NCI-H510A (cell line): ENCODE results near the gene BLACAT1.
"Not testable (repeated sequence)": the region's sequence is repeated elsewhere in the genome, so short reads cannot be mapped to it uniquely, and the experiment has no call there.

ENCODE experiments used
- DNase-seq: peaks from one replicate; lab custom pipeline; 2025; lab: John Stamatoyannopoulos, UW

BLACAT1 gene

GRCh38 chr1:205483372-205483771 is 27.5 kb upstream of the BLACAT1 start:
- DNase-seq, result no peak

GRCh38 chr1:205482587-205482986 is 26.7 kb upstream of the BLACAT1 start:
- not testable (repeated sequence) for DNase-seq

GRCh38 chr1:205481629-205482151 is 25.8 kb upstream of the BLACAT1 start:
- DNase-seq, result no peak

GRCh38 chr1:205481218-205481617 is 25.4 kb upstream of the BLACAT1 start:
- no peak for DNase-seq

GRCh38 chr1:205480349-205480985 is 24.6 kb upstream of the BLACAT1 start:
- DNase-seq, result no peak

GRCh38 chr1:205478985-205479384 is 23.1 kb upstream of the BLACAT1 start:
- not testable (repeated sequence) for DNase-seq

- no peak for DNase-seq
Observed at GRCh38 chr1:205477759-205478247, 22.0 kb upstream of the BLACAT1 start.

- DNase-seq, result no peak
Observed at GRCh38 chr1:205477121-205477758, 21.4 kb upstream of the BLACAT1 start.

GRCh38 chr1:205476648-205477047 is 20.8 kb upstream of the BLACAT1 start:
- no peak for DNase-seq

- DNase-seq, result no peak
Observed at GRCh38 chr1:205475855-205476254, 20.0 kb upstream of the BLACAT1 start.

GRCh38 chr1:205474571-205474970 is 18.7 kb upstream of the BLACAT1 start:
- DNase-seq, result no peak

GRCh38 chr1:205473966-205474365 is 18.1 kb upstream of the BLACAT1 start:
- DNase-seq, result no peak

GRCh38 chr1:205473475-205473874 is 17.6 kb upstream of the BLACAT1 start:
- no peak for DNase-seq

GRCh38 chr1:205472737-205473441 is 17.0 kb upstream of the BLACAT1 start:
- no peak for DNase-seq

GRCh38 chr1:205470131-205470530 is 14.3 kb upstream of the BLACAT1 start:
- DNase-seq, result no peak

GRCh38 chr1:205466595-205467220 is 10.9 kb upstream of the BLACAT1 start:
- DNase-seq, result no peak

- DNase-seq, result no peak
Observed at GRCh38 chr1:205465392-205465791, 9.5 kb upstream of the BLACAT1 start.

GRCh38 chr1:205458777-205459566 is 3.1 kb upstream of the BLACAT1 start:
- no peak for DNase-seq

GRCh38 chr1:205456868-205457745 is 1.3 kb upstream of the BLACAT1 start:
- DNase-seq, result peak; percentile 84

GRCh38 chr1:205456383-205456867 is 580 bp upstream of the BLACAT1 start:
- DNase-seq, result peak; percentile 25
